GM12878 (cell line): ENCODE measurements around the gene TNIP1.

Experiments used
- GABPA ChIP-seq: IDR thresholded peaks from 2 replicates; pipeline ENCODE4 v1.6.1; 2014; ENCODE audit warnings: antibody characterized with exemption, low read depth, mild to moderate bottlenecking, inconsistent platforms
- SIN3A ChIP-seq: IDR thresholded peaks from 2 replicates; pipeline ENCODE4 v1.6.1; 2012; ENCODE audit warnings: low read depth, low read length, improper control_type of control experiment
- SKIL ChIP-seq: fragments of 450-650 bp; IDR thresholded peaks from 2 replicates; pipeline ENCODE4 v1.6.1; 2017; ENCODE audit warnings: mild to moderate bottlenecking, low read depth, inconsistent platforms; ENCODE audit not compliant: poor library complexity, severe bottlenecking
- TCF12 ChIP-seq: IDR thresholded peaks from 2 replicates; pipeline ENCODE4 v1.6.1; 2011; ENCODE audit warnings: low read depth, mild to moderate bottlenecking, low read length
- USF1 ChIP-seq: IDR thresholded peaks from 2 replicates; pipeline ENCODE4 v1.6.1; 2011; ENCODE audit warnings: borderline replicate concordance, low read depth, mild to moderate bottlenecking, moderate library complexity, mixed read lengths, low read length; ENCODE audit not compliant: insufficient read depth; ENCODE audit errors: extremely low read length
- TF ChIP-seq, protein P1 (sequence below), 3 experiments: IDR thresholded peaks in 2 of 3; conservative IDR thresholded peaks in 1 of 3; 2 replicates each; pipeline ENCODE4 v1.5.1; 2011; ENCODE audit warnings: low read depth in 3 of 3, low read length in 3 of 3, mild to moderate bottlenecking in 3 of 3, control low read depth in 2 of 3, moderate library complexity in 2 of 3, inconsistent platforms in 1 of 3, mixed read lengths in 1 of 3; ENCODE audit not compliant: control insufficient read depth in 2 of 3, insufficient read depth in 1 of 3; ENCODE audit errors: extremely low read depth in 1 of 3
- TF ChIP-seq, protein P2 (sequence below): IDR thresholded peaks from 2 replicates; pipeline ENCODE4 v1.6.1; 2012; ENCODE audit warnings: low read depth, low read length, improper control_type of control experiment

DNA sequence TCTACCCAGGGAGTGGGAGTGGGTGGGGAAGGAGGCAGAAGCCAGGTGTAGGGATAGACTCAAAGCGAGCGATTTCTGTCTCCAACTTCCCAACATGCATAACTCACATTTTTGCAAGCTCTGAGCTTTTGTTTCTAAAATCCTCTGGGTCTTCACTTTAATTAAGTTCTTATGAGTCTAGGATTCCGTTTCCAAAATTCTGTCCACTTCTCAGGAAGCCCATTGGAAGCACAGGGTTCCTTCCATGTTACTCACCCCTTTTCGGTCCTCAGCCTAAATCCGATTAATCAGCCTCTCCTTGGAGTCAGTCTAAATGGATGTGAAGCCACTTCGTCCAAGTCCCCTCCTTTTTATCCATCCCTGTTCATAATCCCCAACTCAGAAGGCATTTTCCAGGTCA is 59.1 kb downstream of the TNIP1 start:
- TF ChIP-seq, protein P1, sequence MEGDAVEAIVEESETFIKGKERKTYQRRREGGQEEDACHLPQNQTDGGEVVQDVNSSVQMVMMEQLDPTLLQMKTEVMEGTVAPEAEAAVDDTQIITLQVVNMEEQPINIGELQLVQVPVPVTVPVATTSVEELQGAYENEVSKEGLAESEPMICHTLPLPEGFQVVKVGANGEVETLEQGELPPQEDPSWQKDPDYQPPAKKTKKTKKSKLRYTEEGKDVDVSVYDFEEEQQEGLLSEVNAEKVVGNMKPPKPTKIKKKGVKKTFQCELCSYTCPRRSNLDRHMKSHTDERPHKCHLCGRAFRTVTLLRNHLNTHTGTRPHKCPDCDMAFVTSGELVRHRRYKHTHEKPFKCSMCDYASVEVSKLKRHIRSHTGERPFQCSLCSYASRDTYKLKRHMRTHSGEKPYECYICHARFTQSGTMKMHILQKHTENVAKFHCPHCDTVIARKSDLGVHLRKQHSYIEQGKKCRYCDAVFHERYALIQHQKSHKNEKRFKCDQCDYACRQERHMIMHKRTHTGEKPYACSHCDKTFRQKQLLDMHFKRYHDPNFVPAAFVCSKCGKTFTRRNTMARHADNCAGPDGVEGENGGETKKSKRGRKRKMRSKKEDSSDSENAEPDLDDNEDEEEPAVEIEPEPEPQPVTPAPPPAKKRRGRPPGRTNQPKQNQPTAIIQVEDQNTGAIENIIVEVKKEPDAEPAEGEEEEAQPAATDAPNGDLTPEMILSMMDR (IDR thresholded peaks at IDR 0.05 in 2 of 3, conservative IDR thresholded peaks at IDR 0.05 in 1 of 3; ENCODE audit: control insufficient read depth in 2 of 3, extremely low read depth in 1 of 3, insufficient read depth in 1 of 3, low read depth in 3 of 3, low read length in 3 of 3), result no peak
- TF ChIP-seq USF1 (no peak), TCF12 (no peak), GABPA (no peak), SKIL (no peak), SIN3A (no peak)
- TF ChIP-seq, protein P2, sequence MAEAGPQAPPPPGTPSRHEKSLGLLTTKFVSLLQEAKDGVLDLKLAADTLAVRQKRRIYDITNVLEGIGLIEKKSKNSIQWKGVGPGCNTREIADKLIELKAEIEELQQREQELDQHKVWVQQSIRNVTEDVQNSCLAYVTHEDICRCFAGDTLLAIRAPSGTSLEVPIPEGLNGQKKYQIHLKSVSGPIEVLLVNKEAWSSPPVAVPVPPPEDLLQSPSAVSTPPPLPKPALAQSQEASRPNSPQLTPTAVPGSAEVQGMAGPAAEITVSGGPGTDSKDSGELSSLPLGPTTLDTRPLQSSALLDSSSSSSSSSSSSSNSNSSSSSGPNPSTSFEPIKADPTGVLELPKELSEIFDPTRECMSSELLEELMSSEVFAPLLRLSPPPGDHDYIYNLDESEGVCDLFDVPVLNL, result no peak
